ENCODE results near the gene TCF3. TPM values are rescaled to one million over a fixed set of nuclear protein-coding genes. Genes with fewer than 3 reads are reported as not detected.

The TCF3 gene
- polyA plus RNA-seq, 1 donor, result 74.3 TPM

- Histone ChIP-seq H3K27me3 (ENCODE audit: control insufficient read depth, insufficient read depth, low read length) (no peaks in the 10 kb centered on the region), H3K4me3 (ENCODE audit: low read length) (no peak overlapping the region), H3K27ac (ENCODE audit: low read length) (no peak overlapping the region), H3K9me3 (ENCODE audit: control insufficient read depth, low read depth, low read length) (no peaks in the 10 kb centered on the region), H3K36me3 (ENCODE audit: control insufficient read depth, insufficient read depth, low read length) (peaks cover 81% of the 10 kb centered on the region), H3K4me1 (ENCODE audit: control insufficient read depth, insufficient read depth, low read length) (peaks cover 6% of the 10 kb centered on the region)
- WGBS (ENCODE audit: insufficient coverage, low lambda C conversion rate), result no CpG with 5 or more reads among the region's 24 CpGs
- no peak for DNase-seq
These were observed 34.0 kb downstream of the TCF3 start for GRCh38 chr19:1618157-1619093.

- no CpG with 5 or more reads among the region's 4 CpGs for WGBS (ENCODE audit: insufficient coverage, low lambda C conversion rate)
- H3K27ac ChIP-seq (ENCODE audit: low read length), result no peak overlapping the region
- no peak for DNase-seq
These were observed 35.5 kb downstream of the TCF3 start for GRCh38 chr19:1616875-1617274.

DNA sequence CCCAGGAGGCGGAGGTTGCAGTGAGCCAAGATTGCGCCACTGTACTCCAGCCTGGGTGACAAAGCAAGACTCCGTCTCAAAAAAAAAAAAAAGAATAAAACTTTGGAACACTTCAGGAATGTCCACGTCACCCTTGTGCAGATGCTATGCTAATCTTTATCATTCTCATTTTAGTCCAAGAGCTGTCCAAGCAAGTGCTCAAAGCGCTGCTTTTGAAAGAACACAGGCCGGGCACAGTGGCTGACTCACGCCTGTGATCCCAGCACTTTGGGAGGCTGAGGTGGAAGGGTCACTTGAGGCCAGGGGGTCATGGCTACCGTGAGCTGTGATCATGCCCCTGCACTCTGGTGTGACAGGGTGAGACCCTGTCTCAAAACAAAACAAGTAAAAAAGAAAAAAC is 36.0 kb downstream of the TCF3 start:
- peaks cover 16% of the 10 kb centered on the region for H3K4me1 ChIP-seq (ENCODE audit: control insufficient read depth, insufficient read depth, low read length)
- no peak overlapping the region for H3K4me3 ChIP-seq (ENCODE audit: low read length)
- H3K9me3 ChIP-seq (ENCODE audit: control insufficient read depth, low read depth, low read length), result no peaks in the 10 kb centered on the region
- peaks cover 86% of the 10 kb centered on the region for H3K36me3 ChIP-seq (ENCODE audit: control insufficient read depth, insufficient read depth, low read length)
- no peak for DNase-seq
- no peak overlapping the region for H3K27ac ChIP-seq (ENCODE audit: low read length)
- H3K27me3 ChIP-seq (ENCODE audit: control insufficient read depth, insufficient read depth, low read length), result no peaks in the 10 kb centered on the region
- WGBS (ENCODE audit: insufficient coverage, low lambda C conversion rate), result no CpG with 5 or more reads among the region's 8 CpGs

More at GRCh38 chr19:1616875-1617274, 35.5 kb downstream of the TCF3 start:
- Histone ChIP-seq H3K27me3 (ENCODE audit: control insufficient read depth, insufficient read depth, low read length) (no peaks in the 10 kb centered on the region), H3K4me1 (ENCODE audit: control insufficient read depth, insufficient read depth, low read length) (peaks cover 16% of the 10 kb centered on the region), H3K9me3 (ENCODE audit: control insufficient read depth, low read depth, low read length) (no peaks in the 10 kb centered on the region), H3K36me3 (ENCODE audit: control insufficient read depth, insufficient read depth, low read length) (peaks cover 86% of the 10 kb centered on the region), H3K4me3 (ENCODE audit: low read length) (no peak overlapping the region)

GRCh38 chr19:1615156-1615765 is 37.2 kb downstream of the TCF3 start:
- no CpG with 5 or more reads among the region's 41 CpGs for WGBS (ENCODE audit: insufficient coverage, low lambda C conversion rate)
- H3K4me1 ChIP-seq (ENCODE audit: control insufficient read depth, insufficient read depth, low read length), result peaks cover 16% of the 10 kb centered on the region
- no peak overlapping the region for H3K4me3 ChIP-seq (ENCODE audit: low read length)
- DNase-seq, result no peak
- no peaks in the 10 kb centered on the region for H3K27me3 ChIP-seq (ENCODE audit: control insufficient read depth, insufficient read depth, low read length)
- H3K36me3 ChIP-seq (ENCODE audit: control insufficient read depth, insufficient read depth, low read length), result peaks cover 87% of the 10 kb centered on the region
- no peak overlapping the region for H3K27ac ChIP-seq (ENCODE audit: low read length)
- no peaks in the 10 kb centered on the region for H3K9me3 ChIP-seq (ENCODE audit: control insufficient read depth, low read depth, low read length)

DNA sequence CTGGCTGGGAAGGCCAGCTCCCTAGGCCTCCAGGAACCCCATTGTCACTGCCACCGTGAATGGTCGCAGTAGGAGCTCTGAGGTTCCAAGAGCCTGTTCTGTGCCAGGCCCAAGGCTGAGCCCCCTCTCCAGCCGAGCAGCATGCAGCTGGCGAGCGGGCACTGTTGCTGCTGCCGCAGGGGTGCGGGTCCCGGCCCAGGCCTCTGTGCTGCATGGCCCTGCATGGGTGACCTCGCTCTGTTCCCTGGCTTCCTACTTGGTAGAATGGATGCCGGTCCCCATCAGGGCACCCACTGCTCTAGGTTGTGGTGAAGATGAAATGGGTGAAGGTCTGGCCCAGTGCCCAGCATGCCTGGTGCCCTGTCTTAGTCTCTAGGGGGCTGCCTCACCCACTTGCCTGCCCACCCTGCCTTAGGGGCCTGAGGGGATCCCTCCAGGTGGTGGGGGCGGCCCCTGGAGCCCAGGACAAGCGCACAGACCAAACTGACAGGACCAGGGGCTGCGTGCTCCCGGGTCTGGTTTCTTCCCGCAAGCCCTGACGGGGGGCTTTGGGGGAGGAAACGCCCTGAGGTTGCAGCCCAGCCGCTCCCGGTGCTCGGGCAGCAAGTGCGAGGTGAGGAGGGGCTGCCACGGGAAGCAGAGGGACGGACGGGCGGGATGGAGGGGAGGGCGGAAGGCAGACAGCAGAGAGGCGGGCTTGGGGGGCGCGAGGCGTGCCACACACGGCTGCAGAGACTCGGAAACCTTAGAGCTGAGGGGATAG is 38.4 kb downstream of the TCF3 start:
- Histone ChIP-seq H3K27ac (ENCODE audit: low read length) (no peak overlapping the region), H3K4me3 (ENCODE audit: low read length) (no peak overlapping the region), H3K9me3 (ENCODE audit: control insufficient read depth, low read depth, low read length) (no peaks in the 10 kb centered on the region), H3K36me3 (ENCODE audit: control insufficient read depth, insufficient read depth, low read length) (peaks cover 75% of the 10 kb centered on the region), H3K4me1 (ENCODE audit: control insufficient read depth, insufficient read depth, low read length) (peaks cover 16% of the 10 kb centered on the region), H3K27me3 (ENCODE audit: control insufficient read depth, insufficient read depth, low read length) (no peaks in the 10 kb centered on the region)
- no peak for DNase-seq
- WGBS (ENCODE audit: insufficient coverage, low lambda C conversion rate), result no CpG with 5 or more reads among the region's 32 CpGs

DNA sequence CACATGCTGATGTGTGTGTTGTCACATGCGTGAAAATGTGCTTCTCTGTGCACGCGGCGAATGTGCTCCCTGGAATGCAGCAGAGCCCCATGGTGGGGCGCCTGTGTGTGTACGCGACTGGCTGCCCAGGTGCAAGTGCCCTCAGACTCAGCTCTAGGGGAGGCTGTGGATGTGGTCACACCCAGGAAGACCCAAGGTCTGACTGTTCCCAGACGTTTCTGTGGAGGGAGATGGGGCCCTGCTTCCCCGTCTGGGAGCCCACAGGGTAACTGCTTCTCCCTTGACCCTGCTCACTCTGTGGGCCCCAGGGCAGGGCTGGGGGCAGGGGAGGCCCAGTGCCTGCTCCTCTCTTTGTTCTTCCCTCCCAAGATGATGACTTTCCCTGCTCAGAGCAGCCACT is 39.3 kb downstream of the TCF3 start:
- no CpG with 5 or more reads among the region's 9 CpGs for WGBS (ENCODE audit: insufficient coverage, low lambda C conversion rate)
- Histone ChIP-seq H3K4me3 (ENCODE audit: low read length) (no peak overlapping the region), H3K4me1 (ENCODE audit: control insufficient read depth, insufficient read depth, low read length) (peaks cover 16% of the 10 kb centered on the region), H3K27ac (ENCODE audit: low read length) (no peak overlapping the region), H3K9me3 (ENCODE audit: control insufficient read depth, low read depth, low read length) (no peaks in the 10 kb centered on the region), H3K36me3 (ENCODE audit: control insufficient read depth, insufficient read depth, low read length) (peaks cover 69% of the 10 kb centered on the region), H3K27me3 (ENCODE audit: control insufficient read depth, insufficient read depth, low read length) (no peaks in the 10 kb centered on the region)
- DNase-seq, result peak; percentile 67 to 83

DNA sequence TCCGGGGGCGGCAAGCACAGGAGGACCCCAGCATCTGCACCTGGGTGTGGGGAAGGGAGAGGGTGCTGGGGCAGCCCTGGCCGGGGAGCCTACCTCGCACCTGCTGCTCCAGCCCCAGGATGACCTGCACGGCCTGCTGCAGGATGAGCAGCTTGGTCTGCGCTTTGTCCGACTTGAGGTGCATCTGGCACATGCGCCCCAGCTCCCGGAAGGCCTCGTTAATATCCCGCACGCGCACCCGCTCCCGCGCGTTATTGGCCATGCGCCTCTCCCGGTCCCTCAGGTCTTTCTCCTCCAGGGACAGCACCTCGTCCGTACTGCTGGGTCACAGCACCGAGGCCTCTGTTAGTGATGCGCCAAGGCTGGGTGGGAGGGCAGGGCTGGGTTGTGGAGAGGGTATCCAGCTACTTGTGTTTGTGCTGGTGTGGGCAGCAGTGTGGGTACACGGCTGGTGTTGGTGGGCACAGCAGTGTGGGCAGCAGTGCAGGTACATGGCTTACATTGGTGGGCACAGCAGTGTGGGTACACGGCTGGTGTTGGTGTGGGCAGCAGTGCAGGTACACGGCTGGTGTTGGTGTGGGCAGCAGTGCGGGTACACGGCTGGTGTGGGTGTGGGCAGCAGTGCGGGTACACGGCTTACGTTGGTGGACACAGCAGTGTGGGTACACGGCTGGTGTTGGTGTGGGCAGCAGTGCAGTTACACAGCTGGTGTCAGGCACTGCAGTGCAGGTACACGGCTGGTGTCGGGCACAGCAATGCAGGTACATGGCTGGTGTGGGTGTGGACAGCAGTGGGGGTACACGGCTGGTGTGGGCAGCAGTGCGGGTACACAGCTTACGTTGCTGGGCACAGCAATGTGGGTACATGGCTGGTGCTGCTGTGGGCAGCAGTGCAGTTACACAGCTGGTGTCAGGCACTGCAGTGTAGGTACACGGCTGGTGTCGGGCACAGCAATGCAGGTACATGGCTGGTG is 40.0 kb downstream of the TCF3 start:
- Histone ChIP-seq H3K36me3 (ENCODE audit: control insufficient read depth, insufficient read depth, low read length) (peaks cover 63% of the 10 kb centered on the region), H3K9me3 (ENCODE audit: control insufficient read depth, low read depth, low read length) (no peaks in the 10 kb centered on the region), H3K27ac (ENCODE audit: low read length) (no peak overlapping the region), H3K4me3 (ENCODE audit: low read length) (no peak overlapping the region), H3K27me3 (ENCODE audit: control insufficient read depth, insufficient read depth, low read length) (no peaks in the 10 kb centered on the region), H3K4me1 (ENCODE audit: control insufficient read depth, insufficient read depth, low read length) (peaks cover 16% of the 10 kb centered on the region)
- no peak for DNase-seq
- WGBS (ENCODE audit: insufficient coverage, low lambda C conversion rate), result no CpG with 5 or more reads among the region's 39 CpGs

DNA sequence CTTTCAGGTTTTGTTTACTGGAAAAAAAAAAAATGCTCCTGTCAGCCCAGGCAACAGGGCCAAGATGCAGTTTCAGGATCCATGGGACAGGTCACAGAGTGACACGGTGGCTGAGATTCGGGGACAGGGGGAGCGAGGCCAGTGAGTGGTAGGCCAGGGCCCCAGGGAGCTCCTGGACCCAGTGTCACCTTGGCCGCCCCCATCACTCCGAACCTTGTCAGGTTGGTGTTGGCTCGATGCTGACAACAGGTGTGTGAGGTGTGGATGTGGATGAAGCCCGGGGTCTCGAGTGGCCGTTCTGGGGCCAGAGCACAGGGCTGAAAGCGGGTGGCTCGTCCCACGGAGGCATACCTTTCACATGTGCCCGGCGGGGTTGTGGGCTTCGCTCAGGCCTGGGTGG is 41.1 kb downstream of the TCF3 start:
- Histone ChIP-seq H3K27me3 (ENCODE audit: control insufficient read depth, insufficient read depth, low read length) (no peaks in the 10 kb centered on the region), H3K9me3 (ENCODE audit: control insufficient read depth, low read depth, low read length) (no peaks in the 10 kb centered on the region), H3K27ac (ENCODE audit: low read length) (no peak overlapping the region), H3K36me3 (ENCODE audit: control insufficient read depth, insufficient read depth, low read length) (peaks cover 55% of the 10 kb centered on the region), H3K4me1 (ENCODE audit: control insufficient read depth, insufficient read depth, low read length) (peaks cover 17% of the 10 kb centered on the region), H3K4me3 (ENCODE audit: low read length) (no peak overlapping the region)
- no peak for DNase-seq
- no CpG with 5 or more reads among the region's 15 CpGs for WGBS (ENCODE audit: insufficient coverage, low lambda C conversion rate)

- no CpG with 5 or more reads among the region's 11 CpGs for WGBS (ENCODE audit: insufficient coverage, low lambda C conversion rate)
- H3K4me3 ChIP-seq (ENCODE audit: low read length), result no peak overlapping the region
- no peak overlapping the region for H3K27ac ChIP-seq (ENCODE audit: low read length)
- no peak for DNase-seq
- H3K9me3 ChIP-seq (ENCODE audit: control insufficient read depth, low read depth, low read length), result no peaks in the 10 kb centered on the region
- peaks cover 49% of the 10 kb centered on the region for H3K36me3 ChIP-seq (ENCODE audit: control insufficient read depth, insufficient read depth, low read length)
- H3K27me3 ChIP-seq (ENCODE audit: control insufficient read depth, insufficient read depth, low read length), result no peaks in the 10 kb centered on the region
- H3K4me1 ChIP-seq (ENCODE audit: control insufficient read depth, insufficient read depth, low read length), result peaks cover 22% of the 10 kb centered on the region
These were observed 41.8 kb downstream of the TCF3 start for GRCh38 chr19:1610579-1610978.

All from large intestine (tissue), 3 donors.